GM19452 (cell line): ENCODE results near the gene EIF3CL.
"Not testable (repeated sequence)": the region's sequence is repeated elsewhere in the genome, so short reads cannot be mapped to it uniquely, and the experiment has no call there.

Experiments
- ATAC-seq: cut with Tn5 transposase; IDR thresholded peaks from one replicate; pipeline ENCODE4 v1.9.1; 2021; ENCODE audit not compliant: unreplicated experiment

EIF3CL gene

GRCh38 chr16:28364268-28365173, 39.1 kb downstream of the EIF3CL start:
- ATAC-seq: peak; percentile 96

- not testable (repeated sequence) for ATAC-seq
These were observed 40.2 kb downstream of the EIF3CL start, which contains the start of gene NPIPB6 for GRCh38 chr16:28363408-28363807. Gene NPIPB6, minus strand, starts transcription at chr16:28363508. Its CDS starts 686 bp downstream, at chr16:28362822.

GRCh38 chr16:28362600-28362999, 41.0 kb downstream of the EIF3CL start:
- ATAC-seq: not testable (repeated sequence)

GRCh38 chr16:28338230-28338629, 65.4 kb downstream of the EIF3CL start:
- ATAC-seq: not testable (repeated sequence)

GRCh38 chr16:28336940-28337710, 66.5 kb downstream of the EIF3CL start:
- not testable (repeated sequence) for ATAC-seq

- not testable (repeated sequence) for ATAC-seq
These were observed 68.0 kb downstream of the EIF3CL start for GRCh38 chr16:28335678-28336077.

- not testable (repeated sequence) for ATAC-seq
These were observed 71.0 kb downstream of the EIF3CL start for GRCh38 chr16:28332632-28333031.

- not testable (repeated sequence) for ATAC-seq
These were observed 72.7 kb downstream of the EIF3CL start for GRCh38 chr16:28330981-28331380.

GRCh38 chr16:28330232-28330631, 73.4 kb downstream of the EIF3CL start:
- ATAC-seq: not testable (repeated sequence)
